Activated CD4-positive, alpha-beta T cell treated with anti-CD3 and anti-CD28 coated beads, Interleukin-2, Interleukin-6, amounts not matched to agents 100 ng/mL and 50 ng/mL, durations not matched to agents 16 hours and 8 hours (primary cell): ENCODE measurements around the gene WDR59.
"Not testable (repeated sequence)": the region's sequence is repeated elsewhere in the genome, so short reads cannot be mapped to it uniquely, and the experiment has no call there.

Source experiments
- DNase-seq: peaks from one replicate; pipeline ENCODE4 v3.0.0-alpha.2; 2020

WDR59 gene

GRCh38 chr16:75011634-75012307, 26.8 kb upstream of the WDR59 start:
- peak; percentile 78 for DNase-seq

GRCh38 chr16:75010427-75010826, 25.5 kb upstream of the WDR59 start:
- peak; percentile 15 for DNase-seq

GRCh38 chr16:75007443-75007842, 22.5 kb upstream of the WDR59 start:
- DNase-seq, result no peak

GRCh38 chr16:75005697-75006096, 20.8 kb upstream of the WDR59 start:
- no peak for DNase-seq

- DNase-seq, result no peak
Observed at GRCh38 chr16:75004460-75004859, 19.5 kb upstream of the WDR59 start.

GRCh38 chr16:75003931-75004330, 19.0 kb upstream of the WDR59 start:
- no peak for DNase-seq

- DNase-seq, result no peak
Observed at GRCh38 chr16:75002474-75002873, 17.6 kb upstream of the WDR59 start.

GRCh38 chr16:75000481-75001081, 15.7 kb upstream of the WDR59 start:
- no peak for DNase-seq

- DNase-seq, result peak; percentile 65
Observed at GRCh38 chr16:74999609-75000480, 14.9 kb upstream of the WDR59 start.

- no peak for DNase-seq
Observed at GRCh38 chr16:74999219-74999608, 14.3 kb upstream of the WDR59 start.

- DNase-seq, result peak; percentile 91
Observed at GRCh38 chr16:74998481-74999218, 13.7 kb upstream of the WDR59 start, which contains the start of gene ZNRF1. Gene ZNRF1 (plus strand): TSS chr16:74999024. CDS start chr16:74999672, 648 bp downstream.

GRCh38 chr16:74997042-74997491, 12.1 kb upstream of the WDR59 start:
- DNase-seq, result no peak

- no peak for DNase-seq
Observed at GRCh38 chr16:74995986-74996385, 11.1 kb upstream of the WDR59 start.

GRCh38 chr16:74991593-74992403, 6.9 kb upstream of the WDR59 start:
- DNase-seq, result no peak

GRCh38 chr16:74991268-74991592, 6.3 kb upstream of the WDR59 start:
- no peak for DNase-seq

- DNase-seq, result no peak
Observed at GRCh38 chr16:74990832-74991231, 5.9 kb upstream of the WDR59 start.

- DNase-seq, result not testable (repeated sequence)
Observed at GRCh38 chr16:74989864-74990263, 4.9 kb upstream of the WDR59 start.

GRCh38 chr16:74987027-74987681, 2.2 kb upstream of the WDR59 start:
- DNase-seq, result no peak

GRCh38 chr16:74984194-74984528, 762 bp downstream of the WDR59 start:
- DNase-seq, result no peak

GRCh38 chr16:74982256-74982655, 2.7 kb downstream of the WDR59 start:
- no peak for DNase-seq

GRCh38 chr16:74975591-74975990, 9.3 kb downstream of the WDR59 start:
- no peak for DNase-seq

- no peak for DNase-seq
Observed at GRCh38 chr16:74973304-74973703, 11.6 kb downstream of the WDR59 start.
